GM18861 (cell line): ENCODE results near the gene DPP6.

Source experiments
- ATAC-seq: cut with Tn5 transposase; IDR thresholded peaks from one replicate; pipeline ENCODE4 v1.9.1; 2021; ENCODE audit not compliant: unreplicated experiment

The DPP6 gene

DNA sequence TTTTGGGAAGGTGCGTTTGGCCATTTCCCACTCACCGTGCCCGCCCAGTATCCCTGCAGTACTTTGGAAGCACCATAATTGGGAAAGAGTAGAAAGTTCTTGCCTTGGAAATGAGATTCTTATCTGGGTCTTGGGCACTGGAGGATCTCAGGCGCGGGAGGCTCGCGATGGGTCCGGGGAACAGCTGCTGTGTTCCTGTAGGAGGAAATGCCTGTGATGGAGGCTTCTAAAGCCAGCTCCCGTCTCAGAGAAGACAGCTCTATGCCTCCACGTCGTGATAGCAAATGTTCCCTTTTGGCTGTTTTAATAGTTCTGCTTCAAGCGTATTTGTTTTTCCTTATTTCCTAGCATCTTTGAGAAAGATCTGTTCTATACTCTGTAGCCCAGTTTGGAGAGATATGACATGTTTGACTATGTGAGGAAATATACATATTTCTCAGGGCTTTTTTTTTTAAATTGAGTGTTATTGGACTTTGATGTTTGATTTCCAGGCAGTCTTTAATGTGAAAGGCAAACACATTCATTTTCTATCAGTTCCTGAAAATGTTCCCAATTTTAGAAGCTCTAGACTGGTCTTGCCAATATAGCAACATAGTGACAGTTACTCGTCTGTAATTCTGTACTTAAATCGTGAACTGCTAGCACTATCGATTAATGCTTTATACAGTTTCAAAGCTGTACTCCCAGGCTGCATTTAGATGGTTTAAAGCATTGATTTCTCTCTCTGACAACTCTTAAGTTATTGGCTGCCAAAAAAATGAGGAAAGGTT lies 280.8 kb downstream of the DPP6 start:
- no peak for ATAC-seq

DNA sequence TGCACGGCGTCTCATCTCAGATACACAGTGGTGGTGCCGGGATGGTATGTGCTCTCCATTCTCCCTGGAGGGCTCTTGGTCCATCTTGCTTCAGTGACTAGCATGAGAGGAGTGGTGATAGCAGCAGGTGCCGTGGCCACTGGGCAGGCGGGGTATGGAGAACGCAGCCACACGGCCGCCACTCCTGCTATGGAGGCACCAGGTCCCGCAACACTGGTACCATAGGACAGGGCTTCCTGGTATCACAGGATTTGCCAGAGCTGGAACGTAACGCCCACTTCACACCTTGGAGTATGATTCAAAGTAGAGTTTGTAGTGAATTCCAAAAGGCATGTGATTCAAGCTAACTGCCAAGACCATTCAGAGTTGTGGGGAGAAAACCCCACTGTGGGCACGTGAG lies 284.1 kb downstream of the DPP6 start:
- ATAC-seq: no peak

DNA sequence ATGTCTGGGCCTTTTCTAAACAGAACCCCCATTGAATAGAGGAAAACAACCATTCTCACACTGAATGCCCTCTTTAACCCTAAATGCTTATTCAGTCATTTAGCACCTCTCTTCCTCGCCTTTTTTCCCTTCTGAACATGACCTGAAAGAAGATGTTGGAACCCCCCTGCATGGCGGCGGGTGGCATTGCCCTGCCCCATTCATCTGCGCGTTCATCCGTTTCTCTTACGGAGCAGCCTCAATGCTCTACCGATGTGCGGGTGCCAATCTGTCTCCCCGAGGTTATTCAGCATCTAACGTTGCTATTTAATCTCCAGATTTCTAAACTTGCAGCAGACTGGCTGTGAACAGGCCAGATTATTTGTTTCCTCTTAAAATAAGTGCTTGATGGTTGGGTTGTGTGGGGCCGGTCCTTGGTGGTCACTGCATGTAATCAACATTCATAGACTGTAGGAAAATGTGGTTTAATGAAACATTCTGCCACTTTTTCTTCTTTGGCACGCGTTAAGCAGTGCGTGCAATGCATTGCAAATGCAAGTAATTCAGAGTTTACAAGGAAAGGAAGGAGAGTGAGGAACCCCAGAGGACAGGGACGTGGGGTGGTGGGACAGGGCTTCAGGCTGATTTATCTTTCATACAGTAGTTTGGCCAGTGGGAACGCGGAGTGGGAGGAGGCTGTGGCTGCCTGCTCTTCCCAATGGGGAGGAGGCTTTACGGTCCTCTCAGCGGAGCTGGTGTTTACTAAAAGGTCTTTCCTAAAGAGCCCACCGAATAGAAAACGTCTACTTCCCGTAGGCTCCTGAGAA lies 286.7 kb downstream of the DPP6 start:
- no peak for ATAC-seq

DNA sequence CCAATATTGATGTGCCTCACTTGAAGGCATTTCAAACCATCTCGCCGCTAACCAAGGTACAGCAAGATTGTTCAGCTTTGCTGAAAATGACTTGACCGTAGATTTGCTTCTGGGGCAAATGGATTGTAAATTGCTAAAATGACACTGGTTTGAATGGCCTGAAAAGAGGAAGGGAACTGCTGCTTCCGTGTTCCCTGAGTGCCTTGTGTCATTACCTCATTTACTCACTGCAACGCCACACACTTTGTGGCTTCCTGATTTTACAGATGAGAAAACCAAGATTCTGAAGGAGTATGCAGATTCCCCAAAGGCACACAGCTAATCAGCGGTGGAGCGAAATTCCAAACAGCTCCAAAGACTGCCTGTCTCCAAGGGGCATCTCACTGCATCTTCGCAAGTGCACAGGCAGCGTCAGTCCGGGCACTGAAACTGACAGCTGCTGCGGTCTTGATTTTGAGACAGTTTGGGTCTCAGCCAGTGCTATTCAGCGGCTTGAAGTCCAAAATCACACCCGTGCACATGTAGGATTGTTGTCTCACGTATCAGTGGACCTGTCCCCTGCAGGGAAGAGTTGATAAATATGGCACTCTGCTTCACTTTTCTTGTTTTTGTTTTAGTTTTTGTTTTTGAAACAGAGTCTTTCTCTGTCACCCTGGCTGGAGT lies 290.9 kb downstream of the DPP6 start:
- no peak for ATAC-seq

DNA sequence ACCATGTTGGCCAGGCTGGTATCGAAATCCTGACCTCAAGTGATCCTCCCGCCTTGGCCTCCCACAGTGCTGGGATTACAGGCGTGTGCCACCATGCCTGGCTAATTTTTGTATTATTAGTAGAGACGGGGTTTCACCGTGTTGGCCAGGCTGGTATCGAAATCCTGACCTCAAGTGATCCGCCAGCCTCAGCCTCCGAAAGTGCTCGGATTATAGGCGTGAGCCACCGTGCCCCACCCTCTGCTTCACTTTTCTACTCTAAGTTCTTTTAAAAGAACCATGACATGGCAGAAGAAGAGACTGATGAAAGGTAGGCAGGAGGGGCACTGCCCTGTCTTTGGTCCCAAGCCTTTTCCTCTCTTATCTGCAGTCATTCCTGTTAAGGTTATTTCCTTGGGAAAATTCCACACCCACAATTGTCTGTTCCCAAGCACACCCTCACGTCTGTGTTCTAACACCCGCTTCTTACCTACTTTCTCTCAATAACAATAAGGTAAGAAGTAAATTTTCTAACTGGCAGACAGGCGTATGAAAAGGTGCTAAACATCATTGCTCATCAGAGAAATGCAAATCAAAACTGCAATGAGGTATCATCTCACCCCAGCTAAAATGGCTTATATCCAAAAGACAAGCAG lies 291.7 kb downstream of the DPP6 start:
- no peak for ATAC-seq

DNA sequence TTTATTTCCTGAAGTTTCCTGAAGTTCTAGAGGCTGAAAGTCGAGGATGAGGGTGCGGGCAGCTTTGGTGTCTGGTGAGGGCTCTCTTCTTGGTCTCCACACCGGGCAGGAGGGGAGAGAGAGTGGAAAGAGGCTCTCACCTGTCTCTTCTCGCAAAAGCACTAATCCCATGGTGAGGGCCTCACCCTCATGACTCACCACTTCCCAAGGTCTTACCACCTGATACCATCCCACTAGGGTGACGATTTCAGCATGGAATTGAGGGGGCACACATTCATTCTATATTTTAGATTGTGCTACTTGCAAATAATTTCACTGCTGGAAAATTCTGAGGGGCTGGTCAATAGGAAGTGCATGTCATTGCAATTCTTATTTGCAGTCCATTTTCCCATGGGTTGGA lies 292.9 kb downstream of the DPP6 start:
- ATAC-seq: no peak

GRCh38 chr7:154347700-154348266 lies 295.6 kb downstream of the DPP6 start:
- ATAC-seq: no peak

DNA sequence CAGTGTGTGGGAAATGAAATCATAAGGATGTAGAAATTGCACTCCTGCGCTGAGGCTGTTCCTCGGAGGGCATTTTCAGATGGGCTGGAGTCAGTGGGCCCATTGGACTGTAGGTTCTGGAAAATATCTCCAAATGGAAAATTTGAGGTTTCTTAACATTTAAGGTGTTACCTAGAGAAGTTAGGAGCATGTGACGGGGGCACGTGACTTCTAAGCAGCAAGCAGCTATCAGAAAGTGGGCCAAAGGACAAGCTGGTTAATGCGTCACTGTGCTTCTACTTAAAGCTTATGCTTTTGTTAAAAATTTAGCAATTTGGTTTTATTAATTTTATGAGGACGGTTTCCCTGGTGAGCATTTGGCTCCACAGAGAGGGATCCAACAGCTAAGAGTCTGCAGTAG lies 298.7 kb downstream of the DPP6 start:
- ATAC-seq: no peak

DNA sequence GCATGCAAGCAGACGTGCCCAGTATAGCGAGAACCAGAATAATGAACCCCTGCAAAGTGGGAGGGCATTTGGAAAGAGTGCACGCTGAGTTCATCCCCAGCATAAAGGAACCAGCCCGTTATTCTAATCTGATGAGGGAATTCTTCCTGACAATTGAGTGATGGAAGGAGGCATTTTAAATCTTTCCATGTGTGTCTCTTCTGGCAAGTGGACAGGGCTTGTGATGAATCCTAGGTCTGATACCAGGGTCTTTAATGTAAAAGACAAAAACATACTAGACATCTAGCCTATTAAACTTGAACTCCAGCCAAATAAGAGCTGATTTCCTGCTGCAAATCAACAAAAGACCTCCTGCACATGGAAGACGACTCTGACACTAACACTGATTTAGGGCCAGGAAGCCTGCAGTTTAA lies 301.2 kb downstream of the DPP6 start:
- ATAC-seq: no peak

GRCh38 chr7:154364170-154364569 lies 312.0 kb downstream of the DPP6 start:
- no peak for ATAC-seq

DNA sequence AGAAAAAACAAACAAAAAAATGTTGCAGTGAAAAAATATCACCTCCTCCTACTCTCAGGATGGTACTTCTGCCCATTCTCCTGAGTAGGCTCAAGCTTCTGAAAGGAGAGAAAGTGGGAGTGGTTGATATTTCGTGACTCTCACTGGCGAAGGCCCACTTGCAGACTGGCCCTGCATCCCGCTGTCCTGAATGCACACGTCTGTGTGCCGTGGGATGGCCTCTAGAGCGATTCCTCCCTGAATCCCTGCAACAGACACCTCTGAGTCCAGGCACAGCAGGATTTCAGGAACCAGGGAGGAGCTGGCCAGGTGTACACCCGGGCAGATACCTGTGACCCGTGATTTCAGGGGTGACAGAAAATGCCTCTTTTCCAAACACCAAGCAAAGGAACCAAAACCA lies 319.2 kb downstream of the DPP6 start:
- ATAC-seq: no peak

DNA sequence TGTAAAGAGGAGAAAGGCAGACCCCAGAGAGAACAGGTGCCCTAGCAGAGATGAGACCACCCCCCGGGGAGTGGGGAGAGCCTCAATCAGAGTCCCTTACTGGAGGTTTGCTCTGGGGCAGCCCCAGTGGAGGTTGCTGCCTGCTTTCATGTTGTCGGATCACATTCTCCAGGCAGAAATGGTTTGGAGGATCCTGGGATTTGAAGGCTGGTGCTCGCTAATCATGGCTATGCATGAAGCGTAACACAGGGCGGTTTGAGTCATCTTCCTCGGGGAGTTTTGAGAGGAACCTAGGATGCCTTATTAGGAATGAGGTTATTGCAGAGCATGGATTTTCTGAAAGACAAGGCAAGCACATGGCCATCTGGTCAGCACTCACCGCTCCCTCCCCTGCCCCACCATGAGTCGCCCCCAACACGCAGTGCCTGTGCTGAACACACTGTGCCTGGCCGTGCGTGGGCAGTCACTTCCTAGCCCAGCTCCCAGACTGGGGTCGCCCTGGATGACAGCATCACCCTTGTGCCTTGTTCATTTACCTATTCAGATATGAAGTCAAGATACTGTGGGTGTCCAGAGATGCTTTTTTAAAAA lies 319.9 kb downstream of the DPP6 start:
- ATAC-seq: no peak

DNA sequence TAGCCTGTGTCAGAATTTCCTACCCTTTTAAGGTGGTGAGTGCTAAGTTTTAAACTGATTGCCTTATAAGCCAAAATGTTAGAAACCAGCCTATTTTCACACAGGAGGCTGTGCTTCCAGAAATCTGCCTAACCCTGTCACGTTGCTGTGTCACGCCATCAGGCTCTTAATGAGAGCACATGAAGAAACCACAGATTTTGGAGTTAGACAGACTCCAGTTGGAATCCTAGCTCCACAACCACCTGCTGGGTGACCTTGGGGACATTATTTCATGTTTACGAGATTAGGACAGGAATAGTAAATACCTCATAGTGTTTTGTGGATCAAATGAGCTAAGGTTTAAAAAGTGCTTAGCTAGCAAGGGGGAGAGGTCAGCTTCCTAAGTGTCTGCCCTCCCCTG lies 321.8 kb downstream of the DPP6 start:
- no peak for ATAC-seq

DNA sequence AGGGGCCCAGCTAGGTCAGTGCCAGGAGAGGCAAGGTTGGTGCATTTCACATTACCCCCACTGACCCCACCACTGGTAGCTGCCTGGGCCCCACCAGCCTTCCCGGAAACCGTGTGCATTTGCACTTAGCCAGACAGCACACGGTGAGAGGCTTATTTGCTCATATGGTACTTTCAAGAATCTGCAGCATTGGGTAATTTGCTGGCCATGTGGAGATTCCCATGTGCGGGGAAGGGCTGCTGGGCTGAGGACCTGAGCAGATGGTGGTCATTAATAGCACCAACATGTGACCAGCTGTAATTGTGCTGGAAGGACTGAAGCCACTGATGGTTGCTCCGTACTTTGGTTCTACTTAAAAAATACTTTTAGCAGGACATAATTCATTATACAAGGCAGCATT lies 323.8 kb downstream of the DPP6 start:
- ATAC-seq: no peak

- ATAC-seq: no peak
These were observed 328.6 kb downstream of the DPP6 start for GRCh38 chr7:154380771-154381170.

DNA sequence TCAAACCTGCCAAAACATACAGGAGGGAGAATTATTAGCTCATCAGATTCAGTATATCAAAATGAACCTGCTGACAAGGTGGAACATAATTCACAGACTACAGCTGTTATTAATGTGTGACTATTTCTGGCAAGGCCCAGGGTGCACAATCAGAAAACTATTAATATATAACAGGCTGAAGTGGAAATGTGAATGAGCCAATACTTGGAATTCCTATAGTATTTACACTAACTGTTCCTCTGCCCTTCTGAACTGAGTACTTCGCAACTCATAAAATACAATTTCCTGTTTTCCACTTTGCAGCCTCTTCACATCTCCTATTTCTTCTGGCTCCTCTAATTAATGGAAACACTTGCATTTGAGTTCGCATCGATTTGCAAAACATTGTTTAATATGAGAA lies 330.8 kb downstream of the DPP6 start:
- ATAC-seq: no peak

DNA sequence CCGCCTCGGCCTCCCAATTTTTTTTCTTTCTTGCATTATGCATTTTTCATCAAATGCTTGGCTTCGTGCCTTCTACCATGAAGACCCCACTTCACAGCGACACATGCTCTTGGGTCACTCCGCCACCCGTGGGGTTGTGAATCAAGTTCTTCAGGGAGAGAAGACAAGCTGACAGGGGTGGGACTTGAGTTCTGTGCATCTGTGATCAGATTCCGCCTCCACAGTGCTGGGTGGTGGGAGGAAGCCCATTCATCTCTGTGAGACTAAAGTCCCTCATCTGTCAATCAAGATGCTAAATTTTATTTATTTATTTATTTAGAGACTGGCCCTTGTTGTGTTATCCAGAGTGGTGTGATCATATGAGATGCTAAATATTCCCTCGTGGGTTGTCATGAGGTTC lies 333.0 kb downstream of the DPP6 start:
- ATAC-seq: no peak

GRCh38 chr7:154387252-154387651 lies 335.1 kb downstream of the DPP6 start:
- ATAC-seq: no peak

DNA sequence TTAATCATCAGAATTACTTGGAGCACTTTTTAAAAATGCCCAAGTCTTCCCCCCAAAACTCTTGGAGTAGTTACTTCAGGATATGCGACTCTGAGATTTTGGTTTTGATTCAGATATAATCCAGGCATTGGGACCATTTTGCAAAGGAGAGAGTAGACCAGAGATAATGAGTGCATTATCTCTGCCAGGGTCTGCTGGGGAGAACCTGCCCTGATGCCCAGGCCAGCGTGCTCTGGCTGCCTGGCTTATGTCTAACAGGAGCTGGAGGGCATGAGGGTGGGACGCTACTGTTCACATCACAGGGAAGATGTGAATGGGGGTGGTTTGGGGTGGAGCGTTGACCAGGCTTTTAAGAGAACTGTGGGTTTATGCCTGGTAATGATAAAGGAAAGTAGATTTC lies 336.2 kb downstream of the DPP6 start:
- ATAC-seq: no peak

GRCh38 chr7:154388999-154389398 lies 336.8 kb downstream of the DPP6 start:
- ATAC-seq: no peak

- ATAC-seq: no peak
These were observed 338.8 kb downstream of the DPP6 start for GRCh38 chr7:154390961-154391360.
